Measurements from ENCODE around the gene ZCCHC9.

GRCh38 chr5:81253875-81254274, 47.5 kb upstream of the ZCCHC9 start:
- no peak for TF ChIP-seq CTCF (IDR thresholded peaks at IDR 0.05)
- no peak for TF ChIP-seq POLR2A (IDR thresholded peaks at IDR 0.05)

Measured in uterus (tissue), 2 donors.